IMR-90 (cell line): Measurements from ENCODE around the gene TK1. TPM values are rescaled to one million over a fixed set of nuclear protein-coding genes. Genes with fewer than 3 reads are reported as not detected.

Source experiments
- ATAC-seq: fragments of 200-7000 bp; cut with Tn5 transposase; 2 replicates; pipeline ENCODE4 v1.9.1; 2020; ENCODE audit warnings: low read depth, mild to moderate bottlenecking, moderate library complexity
- BruUV-seq: library from RNA; stranded (reverse); fragments of 400-500 nt; replicated peaks from 2 replicates; lab custom pipeline; 2021; lab: Mats Ljungman, UMichigan
- CTCF ChIA-PET: fragments of 300-600 bp; formaldehyde crosslinking; extraction: SDS; loops from one replicate; lab custom pipeline; 2021; ENCODE audit warnings: antibody characterized with exemption; lab: Yijun Ruan, JAX
- POLR2A ChIA-PET: fragments of 300-600 bp; sonication (Branson Sonifier 250); formaldehyde crosslinking; loops from one replicate; lab custom pipeline; 2022; ENCODE audit warnings: antibody characterized with exemption; ENCODE audit not compliant: unreplicated experiment; lab: Charles Lee
- DNase-seq: peaks from one replicate; pipeline ENCODE4 v3.0.0; 2013
- H2AFZ ChIP-seq: replicated peaks from 2 replicates; pipeline ENCODE3; 2013; ENCODE audit warnings: low read length, mild to moderate bottlenecking; ENCODE audit not compliant: poor library complexity
- H2AK5ac ChIP-seq: 2 replicates; pipeline ENCODE4 v1.6.1; 2013; ENCODE audit warnings: low read depth, low read length, inconsistent platforms
- H2AK9ac ChIP-seq: replicated peaks from 2 replicates; pipeline ENCODE3; 2013; ENCODE audit warnings: mild to moderate bottlenecking, low read depth, low read length, moderate library complexity; ENCODE audit not compliant: poor library complexity
- H2BK120ac ChIP-seq: 2 replicates; pipeline ENCODE4 v1.6.1; 2013; ENCODE audit warnings: low read depth, low read length, inconsistent platforms
- H2BK15ac ChIP-seq: 3 replicates; pipeline ENCODE4 v1.6.1; 2013; ENCODE audit warnings: low read depth, low read length, inconsistent platforms
- H2BK20ac ChIP-seq: 2 replicates; pipeline ENCODE4 v1.6.1; 2013; ENCODE audit warnings: low read depth, mild to moderate bottlenecking, inconsistent platforms, low read length, moderate library complexity
- H2BK5ac ChIP-seq: 2 replicates; pipeline ENCODE4 v1.6.1; 2013; ENCODE audit warnings: mild to moderate bottlenecking, low read depth, low read length, inconsistent platforms; ENCODE audit not compliant: poor library complexity, severe bottlenecking
- H3K14ac ChIP-seq: replicated peaks from 2 replicates; pipeline ENCODE4 v1.6.1; 2013; ENCODE audit warnings: low read depth, low read length, inconsistent platforms
- H3K18ac ChIP-seq: 2 replicates; pipeline ENCODE4 v1.6.1; 2013; ENCODE audit warnings: low read depth, low read length, control low read depth
- H3K23ac ChIP-seq: 2 replicates; pipeline ENCODE4 v1.6.1; 2013; ENCODE audit warnings: low read depth, low read length, inconsistent platforms
- H3K27ac ChIP-seq: 2 replicates; pipeline ENCODE4 v1.5.1; 2013; ENCODE audit warnings: mild to moderate bottlenecking, control low read depth, low read length; ENCODE audit not compliant: insufficient read depth
- H3K27me3 ChIP-seq: 2 replicates; pipeline ENCODE4 v1.6.1; 2013; ENCODE audit warnings: low read length; ENCODE audit not compliant: control insufficient read depth, insufficient read depth
- H3K36me3 ChIP-seq: 2 replicates; pipeline ENCODE4 v1.6.1; 2013; ENCODE audit warnings: low read length, mixed read lengths; ENCODE audit not compliant: control insufficient read depth, insufficient read depth
- H3K4ac ChIP-seq: 2 replicates; pipeline ENCODE4 v1.6.1; 2013; ENCODE audit warnings: low read depth, low read length, inconsistent platforms
- H3K4me1 ChIP-seq: 2 replicates; pipeline ENCODE4 v1.6.1; 2013; ENCODE audit warnings: low read length, mixed read lengths; ENCODE audit not compliant: control insufficient read depth, insufficient read depth
- H3K4me2 ChIP-seq: 2 replicates; pipeline ENCODE4 v1.6.1; 2013; ENCODE audit warnings: low read depth, mild to moderate bottlenecking, control low read depth, low read length, moderate library complexity
- H3K4me3 ChIP-seq: 2 replicates; pipeline ENCODE4 v1.5.1; 2013; ENCODE audit warnings: low read depth, mild to moderate bottlenecking, control low read depth, low read length, moderate library complexity; ENCODE audit not compliant: insufficient read depth
- H3K56ac ChIP-seq: 2 replicates; pipeline ENCODE4 v1.6.1; 2013; ENCODE audit warnings: low read length, inconsistent platforms; ENCODE audit not compliant: insufficient read depth; ENCODE audit errors: extremely low read depth
- H3K79me1 ChIP-seq, 2 experiments: 2 replicates each; pipeline ENCODE4 v1.6.1; 2013; ENCODE audit warnings: low read length in 2 of 2, inconsistent platforms in 1 of 2, low read depth in 1 of 2
- H3K9ac ChIP-seq: 2 replicates; pipeline ENCODE4 v1.6.1; 2013; ENCODE audit warnings: low read depth, low read length, control low read depth
- H3K9me1 ChIP-seq: 2 replicates; pipeline ENCODE4 v1.6.1; 2013; ENCODE audit warnings: low read length, inconsistent platforms; ENCODE audit not compliant: insufficient read depth
- H3K9me3 ChIP-seq: 2 replicates; pipeline ENCODE4 v1.6.1; 2013; ENCODE audit warnings: low read length; ENCODE audit not compliant: control insufficient read depth, insufficient read depth
- H4K20me1 ChIP-seq: 2 replicates; pipeline ENCODE4 v1.6.1; 2013; ENCODE audit warnings: low read length, inconsistent platforms; ENCODE audit not compliant: insufficient read depth
- H4K5ac ChIP-seq: 2 replicates; pipeline ENCODE4 v1.6.1; 2013; ENCODE audit warnings: mild to moderate bottlenecking, low read depth, low read length, control low read depth
- H4K8ac ChIP-seq, 2 experiments: 2 replicates each; pipeline ENCODE4 v1.6.1; 2013; ENCODE audit warnings: low read depth in 2 of 2, low read length in 2 of 2, control low read depth in 1 of 2, inconsistent platforms in 1 of 2
- H4K91ac ChIP-seq: 2 replicates; pipeline ENCODE4 v1.6.1; 2013; ENCODE audit warnings: low read depth, low read length, inconsistent platforms; ENCODE audit not compliant: insufficient read depth
- CTCF ChIP-seq: conservative IDR thresholded peaks from 2 replicates; pipeline ENCODE4 v1.5.1; 2012; ENCODE audit warnings: mild to moderate bottlenecking, low read depth, low read length, improper control_type of control experiment
- ELK1 ChIP-seq: fragments of 150-350 bp; IDR thresholded peaks from 2 replicates; pipeline ENCODE4 v1.6.1; 2016; ENCODE audit warnings: low read depth, mild to moderate bottlenecking, low read length, moderate library complexity, borderline replicate concordance
- FOS ChIP-seq: fragments of 150-350 bp; IDR thresholded peaks from 2 replicates; pipeline ENCODE4 v1.6.1; 2016; ENCODE audit warnings: low read depth, low read length
- RAD21 ChIP-seq: IDR thresholded peaks from 2 replicates; pipeline ENCODE4 v1.6.1; 2012; ENCODE audit warnings: low read length, improper control_type of control experiment
- WGBS, 2 experiments: methylation state at CpG; one replicate each; pipeline versions ENCODE4 v1.1.5 to v1.1.7; 2013; ENCODE audit warnings: missing lambda C conversion rate in 2 of 2; ENCODE audit not compliant: insufficient read length in 1 of 2; ENCODE audit errors: extremely low coverage in 2 of 2; 5-methylcytosine and 5-hydroxymethylcytosine counted together
- dilution Hi-C: fragments of 300-500 bp; cut with HindIII; formaldehyde crosslinking; loops from one replicate; pipeline ENCODE4 v1.14.3; 2018; ENCODE audit warnings: low sequenced_read_pairs; ENCODE audit not compliant: unreplicated experiment
- in situ Hi-C: fragments of 300-500 bp; cut with MboI; formaldehyde crosslinking; loops from 3 replicates; pipeline ENCODE4 v1.14.3; 2019; ENCODE audit warnings: low sequenced_read_pairs, inconsistent platforms, mixed read lengths
- intact Hi-C: fragments of 100-400 bp; cut with micrococcal nuclease; formaldehyde crosslinking; loops from 2 replicates; pipeline ENCODE4 v1.10.0; 2022
- polyA plus RNA-seq, 3 experiments: library from polyadenylated mRNA; depleted of rRNA; stranded (reverse); fragments of >200 nt; gene quantifications; 2 replicates each; pipeline ENCODE4 v1.2.3, GENCODE V29; 2012; ENCODE audit warnings: low replicate concordance in 1 of 3
- total RNA-seq: library from RNA; depleted of rRNA; stranded (reverse); fragments of >200 nt; gene quantifications from 2 replicates; pipeline ENCODE4 v1.2.3, GENCODE V29; 2012

TK1 gene
- total and polyA plus RNA-seq, 2 of the 4 experiments (the other 2 are of a cell fraction), result 150 to 219 TPM

GRCh38 chr17:78138204-78139060, 48.4 kb downstream of the TK1 start (continued):
- TF ChIP-seq RAD21, result no peak

GRCh38 chr17:78137392-78138203, 49.3 kb downstream of the TK1 start:
- no peak overlapping the region for H2AK5ac ChIP-seq
- H4K5ac ChIP-seq, result no peak overlapping the region
- ATAC-seq, result no peak
- no peak overlapping the region for H3K4me3 ChIP-seq
- no peaks in the 10 kb centered on the region for H3K4me1 ChIP-seq
- intact Hi-C loops, result no loop called here
- no peak overlapping the region for H3K23ac ChIP-seq
- no peak overlapping the region for H2BK5ac ChIP-seq
- no peak overlapping the region for H3K9ac ChIP-seq
- TF ChIP-seq CTCF (0 out of 2 replicates have a peak, but pooled peaks have one; percentile 13), ELK1 (no peak), FOS (no peak)
- H2BK15ac ChIP-seq, result no peak overlapping the region
- H2BK120ac ChIP-seq, result no peak overlapping the region
- H3K14ac ChIP-seq, result no peak overlapping the region
- ChIA-PET POLR2A (no interaction called here), CTCF (interaction anchor here (0.5 kb wide), 1 partner anchor 16 kb away, joined by 3 read pairs; no protein-coding TSS in a partner anchor)
- no peak overlapping the region for H3K18ac ChIP-seq
- no peak overlapping the region for H2BK20ac ChIP-seq
- no peak overlapping the region for H2AK9ac ChIP-seq
- H3K79me1 ChIP-seq, result no peaks in the 10 kb centered on the region
- in situ Hi-C loops, result no loop called here
- dilution Hi-C loops, result no loop called here
- H4K91ac ChIP-seq, result no peak overlapping the region
- no peaks in the 10 kb centered on the region for H3K36me3 ChIP-seq
- no peak overlapping the region for H3K4ac ChIP-seq
- no peaks in the 10 kb centered on the region for H3K9me1 ChIP-seq
- no peak overlapping the region for H3K56ac ChIP-seq
- H3K27me3 ChIP-seq, result peaks cover 29% of the 10 kb centered on the region; the same call in 1 of the 2 replicates
- BruUV-seq, result no TSS peak
- no peaks in the 10 kb centered on the region for H4K20me1 ChIP-seq
- H4K8ac ChIP-seq, result no peak overlapping the region
- no peaks in the 10 kb centered on the region for H3K9me3 ChIP-seq
- no peak overlapping the region for H3K27ac ChIP-seq
- peak overlapping the region; percentile 29 for H2AFZ ChIP-seq
- 75% methylated on average over 2 of the region's 26 CpGs; no CpG with 5 or more reads in 1 of the 2 experiments for WGBS, 2 experiments
- no peak for DNase-seq
- no peak overlapping the region for H3K4me2 ChIP-seq
